Erythroblast (primary cell): Measurements from ENCODE around the gene PLD5.

Experiments
- GATA1 ChIP-seq: IDR thresholded peaks from 2 replicates; pipeline ENCODE4 v1.6.1; 2011; ENCODE audit warnings: low read depth, mild to moderate bottlenecking, control low read depth, low read length, moderate library complexity
- POLR2A ChIP-seq: IDR thresholded peaks from 2 replicates; pipeline ENCODE4 v1.6.1; 2011; ENCODE audit warnings: mild to moderate bottlenecking, low read length

DNA sequence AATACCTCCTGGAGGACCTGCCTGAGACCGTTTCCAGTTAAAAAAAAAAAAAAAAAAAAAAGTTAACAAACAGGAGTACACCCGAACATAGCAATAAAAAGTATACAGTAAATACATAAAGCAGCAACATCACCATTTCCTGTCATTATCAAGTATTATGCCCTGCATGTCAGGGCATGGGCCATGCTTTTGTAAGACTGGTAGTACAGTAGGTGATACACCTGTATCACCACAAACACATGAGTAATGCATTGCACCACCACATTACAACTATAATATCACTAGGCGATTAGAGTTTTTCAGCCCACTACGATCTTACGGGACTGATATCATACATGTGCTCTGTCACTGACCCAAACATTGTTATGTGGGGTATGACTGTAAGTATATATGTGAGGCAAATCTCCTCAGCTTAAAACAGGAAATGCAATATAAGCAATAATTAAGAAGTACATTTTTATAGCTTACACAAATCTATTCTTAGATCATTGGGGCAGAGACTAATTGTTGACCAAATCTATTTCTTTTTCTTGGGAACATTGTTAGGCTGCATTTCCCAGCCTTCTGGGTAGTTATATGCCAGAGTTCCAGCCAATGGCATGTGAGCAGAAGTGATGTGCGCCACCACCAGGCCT is 98.1 kb downstream of the PLD5 start:
- no peak for TF ChIP-seq POLR2A
- TF ChIP-seq GATA1: no peak
